Left lung (tissue), 10 donors: Measurements from ENCODE around the gene C19orf12. TPM values are rescaled to one million over a fixed set of nuclear protein-coding genes. Genes with fewer than 3 reads are reported as not detected.

Experiments
- ATAC-seq: fragments of 200-7000 bp; cut with Tn5 transposase; one replicate; pipeline ENCODE4 v1.9.1; 2020; ENCODE audit warnings: moderate library complexity
- DNase-seq, 4 donors: peaks; one replicate each; pipeline ENCODE4 v3.0.0-alpha.2; 2013 to 2020
- H3K27ac ChIP-seq, 2 donors: fragments of 200-600 bp; sonication (generic) in 1 of 2; one replicate each; pipeline versions ENCODE4 v1.5.0 to v1.8.0; 2020 to 2021
- H3K27me3 ChIP-seq, 2 donors: fragments of 200-600 bp; sonication (generic) in 1 of 2; one replicate each; pipeline versions ENCODE4 v1.5.0 to v1.8.0; 2020 to 2021
- H3K36me3 ChIP-seq, 2 donors: fragments of 200-600 bp; sonication (generic) in 1 of 2; one replicate each; pipeline versions ENCODE4 v1.5.0 to v1.8.0; 2020 to 2021
- H3K4me1 ChIP-seq, 2 donors: fragments of 200-600 bp; one replicate each; pipeline ENCODE4 v1.8.0; 2021
- H3K4me3 ChIP-seq, 2 donors: fragments of 200-600 bp; sonication (generic) in 1 of 2; one replicate each; pipeline versions ENCODE4 v1.5.0 to v1.8.0; 2020 to 2021; ENCODE audit warnings: mild to moderate bottlenecking in 1 of 2
- H3K9me3 ChIP-seq, 2 donors: fragments of 200-600 bp; sonication (generic) in 1 of 2; one replicate each; pipeline versions ENCODE4 v1.5.0 to v1.8.0; 2020 to 2021
- CTCF ChIP-seq, 2 donors: fragments of 200-600 bp; sonication (generic) in 1 of 2; IDR thresholded peaks; one replicate each; pipeline versions ENCODE4 v1.5.0 to v1.8.0; 2021; ENCODE audit warnings: antibody characterized with exemption in 2 of 2
- intact Hi-C, 2 donors: fragments of 100-400 bp; cut with DNase I; formaldehyde crosslinking; loops; one replicate each; pipeline versions ENCODE4 v1.11.2 to v1.14.2; 2022
- polyA plus RNA-seq, 6 donors: library from polyadenylated mRNA; unstranded; fragments of 120-200 nt; gene quantifications; one replicate each; pipeline ENCODE4 v1.2.1, GENCODE V29; 2013; ENCODE audit not compliant: insufficient read length in 6 of 6
- total RNA-seq, 2 donors: library from RNA; stranded (reverse); fragmentation: NEBNext Ultra II Directional; extraction: Animal tissue kit (Norgen Biotek cat#: 25700); gene quantifications; one replicate each; pipeline ENCODE4 v1.2.1, GENCODE V29; 2021
- donor health status: DM: no; HTN: yes; CAD: no.
- donor health status: DM: no; HTN: no; CAD: no.

C19orf12 gene
- total and polyA plus RNA-seq, 8 donors: 18.6 to 25.6 (median 21.7) TPM

DNA sequence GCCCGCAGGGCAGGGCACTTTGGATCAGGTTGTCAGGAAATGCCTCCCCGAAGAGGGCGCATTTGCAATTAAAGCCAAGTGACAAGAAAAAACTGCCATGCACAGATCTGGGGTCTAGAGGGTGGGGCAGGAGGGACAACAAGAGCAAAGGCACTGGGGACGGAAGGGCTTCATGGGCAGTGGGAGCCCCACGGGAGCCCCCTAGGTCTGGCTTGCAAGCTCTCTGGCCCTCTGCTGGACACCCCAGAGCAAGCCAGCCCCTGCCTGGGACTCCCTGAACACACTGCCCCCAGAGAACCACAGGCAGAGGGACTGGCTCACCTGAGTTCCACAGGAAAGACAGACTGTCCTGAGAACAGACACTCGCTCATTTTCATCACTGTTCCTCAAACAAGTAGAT lies 30.2 kb upstream of the C19orf12 start:
- no peak for TF ChIP-seq CTCF (IDR thresholded peaks at IDR 0.05)
- Histone ChIP-seq H3K4me3 (no peak overlapping the region), H3K27ac (no peak overlapping the region), H3K4me1 (no peaks in the 10 kb centered on the region), H3K27me3 (no peaks in the 10 kb centered on the region), H3K36me3 (no peaks in the 10 kb centered on the region), H3K9me3 (no peaks in the 10 kb centered on the region)
- no peak for DNase-seq
- no peak for ATAC-seq
- intact Hi-C loops: no loop called here

DNA sequence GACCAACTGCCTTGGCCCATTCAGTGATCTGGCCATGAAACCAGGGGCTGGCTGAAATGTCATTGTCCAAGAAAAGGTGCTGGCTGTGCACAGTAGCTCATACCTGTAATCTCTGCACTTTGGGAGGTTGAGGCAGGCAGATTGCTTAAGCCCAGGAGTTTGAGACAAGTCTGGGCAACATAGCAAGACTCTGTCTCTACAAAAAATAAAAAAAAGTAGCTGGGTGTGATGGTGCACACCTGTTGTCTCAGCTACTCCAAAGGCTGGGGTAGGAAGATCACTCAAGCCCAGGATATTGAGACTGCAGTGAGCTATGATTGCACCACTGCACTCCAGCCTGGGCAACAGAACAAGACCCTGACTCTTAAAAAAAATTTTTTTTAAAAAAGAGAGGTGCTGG lies 28.6 kb upstream of the C19orf12 start:
- TF ChIP-seq CTCF (IDR thresholded peaks at IDR 0.05): no peak
- intact Hi-C loops: no loop called here
- Histone ChIP-seq H3K4me1 (no peaks in the 10 kb centered on the region), H3K9me3 (no peaks in the 10 kb centered on the region), H3K36me3 (no peaks in the 10 kb centered on the region), H3K4me3 (no peak overlapping the region), H3K27ac (no peak overlapping the region), H3K27me3 (no peaks in the 10 kb centered on the region)
- ATAC-seq (no peak), DNase-seq (no peak)

- H3K27me3 ChIP-seq: peaks cover 0 to 12% of the 10 kb centered on the region in 2 donors
- no peak overlapping the region for H3K27ac ChIP-seq
- no peaks in the 10 kb centered on the region for H3K4me1 ChIP-seq
- no peak for DNase-seq
- no peak for ATAC-seq
- TF ChIP-seq CTCF (IDR thresholded peaks at IDR 0.05): no peak
- intact Hi-C loops: no loop called here
- H3K4me3 ChIP-seq: no peak overlapping the region
- no peaks in the 10 kb centered on the region for H3K9me3 ChIP-seq
- no peaks in the 10 kb centered on the region for H3K36me3 ChIP-seq
Observed at GRCh38 chr19:29741776-29742175, 26.7 kb upstream of the C19orf12 start.

- ATAC-seq (no peak), DNase-seq (no peak)
- TF ChIP-seq CTCF (IDR thresholded peaks at IDR 0.05): no peak
- intact Hi-C loops: no loop called here
- Histone ChIP-seq H3K4me1 (no peaks in the 10 kb centered on the region), H3K27ac (no peak overlapping the region), H3K4me3 (no peak overlapping the region), H3K27me3 (peaks cover 0 to 12% of the 10 kb centered on the region in 2 donors), H3K36me3 (no peaks in the 10 kb centered on the region), H3K9me3 (no peaks in the 10 kb centered on the region)
Observed at GRCh38 chr19:29741226-29741625, 26.2 kb upstream of the C19orf12 start.

DNA sequence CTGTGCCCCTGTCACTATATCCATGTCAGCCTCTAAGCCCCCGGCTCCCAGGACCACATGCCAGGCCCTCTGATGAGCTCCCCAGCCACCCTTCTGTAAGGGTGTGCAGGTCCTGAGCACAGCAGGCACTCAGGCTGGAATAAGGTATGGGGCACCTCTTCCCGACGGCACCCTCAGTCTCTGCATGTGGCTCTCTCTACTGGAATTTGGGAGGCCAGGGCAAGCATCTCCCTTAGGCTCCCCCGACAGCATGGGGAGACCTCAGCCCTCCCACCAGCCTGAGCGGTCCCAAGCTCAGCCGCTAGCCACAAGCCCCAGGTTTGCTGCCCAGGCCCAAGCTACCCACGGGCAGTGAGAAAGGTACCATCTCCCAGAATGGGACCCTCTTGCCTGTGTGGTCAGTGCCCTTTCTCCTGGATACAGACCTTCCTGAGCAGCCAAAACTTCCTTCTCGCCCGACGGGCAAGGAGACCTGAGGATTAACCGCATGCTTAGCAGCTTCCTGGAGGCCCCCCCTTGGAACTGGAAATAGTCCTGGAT lies 22.5 kb upstream of the C19orf12 start:
- Histone ChIP-seq H3K4me1 (no peaks in the 10 kb centered on the region), H3K36me3 (no peaks in the 10 kb centered on the region), H3K9me3 (no peaks in the 10 kb centered on the region), H3K27ac (no peak overlapping the region), H3K4me3 (no peak overlapping the region), H3K27me3 (peaks cover 0 to 20% of the 10 kb centered on the region in 2 donors)
- no peak for DNase-seq
- no peak for TF ChIP-seq CTCF (IDR thresholded peaks at IDR 0.05)
- no peak for ATAC-seq
- intact Hi-C loops: no loop called here
